HepG2 (cell line): ENCODE data around the gene ASIC2. TPM values are rescaled to one million over a fixed set of nuclear protein-coding genes. Genes with fewer than 3 reads are reported as not detected.

Experiments
- GZF1 ChIP-seq: sonication (generic); formaldehyde crosslinking; IDR thresholded peaks from 2 replicates; pipeline ENCODE4 v1.5.1; 2020; ENCODE audit warnings: mild to moderate bottlenecking, missing genetic modification reagents
- MIER3 ChIP-seq: IDR thresholded peaks from 2 replicates; pipeline ENCODE4 v1.6.1; 2016; ENCODE audit warnings: missing compliant biosample characterization, borderline replicate concordance
- MTA3 ChIP-seq: sonication (generic); formaldehyde crosslinking; IDR thresholded peaks from 2 replicates; pipeline ENCODE4 v1.4.0; 2020; ENCODE audit warnings: missing genetic modification reagents
- NFAT5 ChIP-seq: sonication (generic); formaldehyde crosslinking; IDR thresholded peaks from 2 replicates; pipeline ENCODE4 v1.4.0; 2020; ENCODE audit warnings: missing genetic modification reagents
- ZNF441 ChIP-seq: sonication (generic); formaldehyde crosslinking; IDR thresholded peaks from 2 replicates; pipeline ENCODE4 v1.7.0; 2021; ENCODE audit warnings: missing genetic modification reagents, borderline replicate concordance
- ZNF775 ChIP-seq: sonication (generic); formaldehyde crosslinking; IDR thresholded peaks from 2 replicates; pipeline ENCODE4 v1.4.0; 2020; ENCODE audit warnings: missing genetic modification reagents, mild to moderate bottlenecking, moderate library complexity, borderline replicate concordance
- ZSCAN21 ChIP-seq: sonication (generic); formaldehyde crosslinking; IDR thresholded peaks from 2 replicates; pipeline ENCODE4 v1.8.0; 2022; ENCODE audit warnings: mild to moderate bottlenecking, missing genetic modification reagents, moderate library complexity, borderline replicate concordance
- polyA plus RNA-seq, 8 experiments: library from polyadenylated mRNA; depleted of rRNA in 3 of 8; stranded (reverse) in 7 of 8; unstranded in 1 of 8; fragments of >200 nt; fragmentation: Illumina TruSeq in 4 of 8; extraction: Trizol in 4 of 8; gene quantifications; 2 replicates each; pipeline versions ENCODE4 v1.2.1 to v1.2.3, GENCODE V29; 2011 to 2016; ENCODE audit warnings: low read depth in 4 of 8, missing spikeins in 1 of 8, mixed read lengths in 1 of 8; ENCODE audit not compliant: insufficient read depth in 1 of 8
- total RNA-seq, 5 experiments: library from RNA; depleted of rRNA; stranded (reverse); fragments of >200 nt; fragmentation: Illumina TruSeq; extraction: Trizol; gene quantifications; 2 replicates each; pipeline ENCODE4 v1.2.3, GENCODE V29; 2016; ENCODE audit warnings: low read depth in 1 of 5
- TF ChIP-seq, protein P1 (sequence below), 2 experiments: sonication (generic) in 1 of 2; formaldehyde crosslinking in 1 of 2; IDR thresholded peaks; 2 replicates each; pipeline versions ENCODE4 v1.4.0 to v1.6.1; 2018 to 2020; ENCODE audit warnings: missing genetic modification reagents in 2 of 2, borderline replicate concordance in 1 of 2, low read depth in 1 of 2, mild to moderate bottlenecking in 1 of 2, missing biosample characterization in 1 of 2
- TF ChIP-seq, protein P2 (sequence below): sonication (generic); formaldehyde crosslinking; IDR thresholded peaks from 2 replicates; pipeline ENCODE4 v1.5.0; 2020; ENCODE audit warnings: missing genetic modification reagents

The ASIC2 gene
- total and polyA plus RNA-seq, 2 of the 13 experiments (the other 11 are each of a cell fraction or from before 2014, with no cell fraction given) = not detected

GRCh38 chr17:33121756-33122155, 171.3 kb downstream of the ASIC2 start (continued):
- TF ChIP-seq ZSCAN21 (CRISPR knock-in tag) (no peak), ZNF441 (CRISPR knock-in tag) (no peak), MIER3 (CRISPR knock-in tag) (no peak), ZNF775 (CRISPR knock-in tag) (no peak), GZF1 (CRISPR knock-in tag) (no peak), MTA3 (CRISPR knock-in tag) (no peak), NFAT5 (CRISPR knock-in tag) (no peak)
- TF ChIP-seq, protein P1, sequence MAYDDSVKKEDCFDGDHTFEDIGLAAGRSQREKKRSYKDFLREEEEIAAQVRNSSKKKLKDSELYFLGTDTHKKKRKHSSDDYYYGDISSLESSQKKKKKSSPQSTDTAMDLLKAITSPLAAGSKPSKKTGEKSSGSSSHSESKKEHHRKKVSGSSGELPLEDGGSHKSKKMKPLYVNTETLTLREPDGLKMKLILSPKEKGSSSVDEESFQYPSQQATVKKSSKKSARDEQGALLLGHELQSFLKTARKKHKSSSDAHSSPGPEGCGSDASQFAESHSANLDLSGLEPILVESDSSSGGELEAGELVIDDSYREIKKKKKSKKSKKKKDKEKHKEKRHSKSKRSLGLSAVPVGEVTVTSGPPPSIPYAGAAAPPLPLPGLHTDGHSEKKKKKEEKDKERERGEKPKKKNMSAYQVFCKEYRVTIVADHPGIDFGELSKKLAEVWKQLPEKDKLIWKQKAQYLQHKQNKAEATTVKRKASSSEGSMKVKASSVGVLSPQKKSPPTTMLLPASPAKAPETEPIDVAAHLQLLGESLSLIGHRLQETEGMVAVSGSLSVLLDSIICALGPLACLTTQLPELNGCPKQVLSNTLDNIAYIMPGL (CRISPR knock-in tag; IDR thresholded peaks at IDR 0.05; ENCODE audit: borderline replicate concordance in 1 of 2, low read depth in 1 of 2) = no peak
- TF ChIP-seq, protein P2, sequence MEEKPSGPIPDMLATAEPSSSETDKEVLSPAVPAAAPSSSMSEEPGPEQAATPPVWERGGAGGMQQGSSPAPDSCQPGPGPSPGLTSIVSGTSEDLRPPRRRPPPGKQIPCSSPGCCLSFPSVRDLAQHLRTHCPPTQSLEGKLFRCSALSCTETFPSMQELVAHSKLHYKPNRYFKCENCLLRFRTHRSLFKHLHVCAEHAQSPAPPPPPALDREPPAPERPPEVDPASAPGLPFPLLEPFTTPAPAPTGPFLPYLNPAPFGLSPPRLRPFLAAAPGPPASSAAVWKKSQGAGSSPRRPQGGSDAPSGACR (CRISPR knock-in tag) = no peak
